Cerebellar cortex (tissue), 1 donor: ENCODE measurements around the gene ITK.

Source experiments
- DNase-seq: peaks from one replicate; pipeline ENCODE4 v3.0.0-alpha.2; 2015; ENCODE audit warnings: low spot score

ITK gene

GRCh38 chr5:157282150-157282549 lies 101.5 kb downstream of the ITK start:
- no peak for DNase-seq

GRCh38 chr5:157283434-157283833 lies 102.8 kb downstream of the ITK start:
- DNase-seq = no peak

GRCh38 chr5:157284458-157285212 lies 104.0 kb downstream of the ITK start:
- no peak for DNase-seq

- DNase-seq = no peak
These were observed 104.8 kb downstream of the ITK start for GRCh38 chr5:157285310-157286035.

GRCh38 chr5:157286761-157287211 lies 106.1 kb downstream of the ITK start:
- DNase-seq = no peak

- DNase-seq = no peak
These were observed 107.9 kb downstream of the ITK start for GRCh38 chr5:157288405-157289163.

- no peak for DNase-seq
These were observed 108.7 kb downstream of the ITK start for GRCh38 chr5:157289164-157289819.

GRCh38 chr5:157290156-157290980 lies 109.7 kb downstream of the ITK start:
- DNase-seq = peak; percentile 35

GRCh38 chr5:157290981-157291711 lies 110.5 kb downstream of the ITK start:
- DNase-seq = no peak

GRCh38 chr5:157292599-157292998 lies 112.0 kb downstream of the ITK start:
- DNase-seq = no peak

GRCh38 chr5:157294407-157295091 lies 113.9 kb downstream of the ITK start:
- DNase-seq = no peak

GRCh38 chr5:157295247-157295646 lies 114.6 kb downstream of the ITK start:
- no peak for DNase-seq

- no peak for DNase-seq
These were observed 119.9 kb downstream of the ITK start for GRCh38 chr5:157300564-157300963.

GRCh38 chr5:157301066-157301465 lies 120.4 kb downstream of the ITK start:
- DNase-seq = no peak

- no peak for DNase-seq
These were observed 122.4 kb downstream of the ITK start for GRCh38 chr5:157303023-157303422.

GRCh38 chr5:157303667-157304327 lies 123.2 kb downstream of the ITK start:
- DNase-seq = peak; percentile 59
